Stimulated activated CD8-positive, alpha-beta memory T cell treated with anti-CD3 and anti-CD28 coated beads, Interleukin-7, amount 100 ng/mL, for 24 hours (primary cell): ENCODE results near the gene OAF.
"Not testable (repeated sequence)": the region's sequence is repeated elsewhere in the genome, so short reads cannot be mapped to it uniquely, and the experiment has no call there.

ENCODE experiments used
- DNase-seq: peaks from one replicate; pipeline ENCODE4 v3.0.0-alpha.2; 2020; ENCODE audit warnings: low read depth

OAF gene

DNA sequence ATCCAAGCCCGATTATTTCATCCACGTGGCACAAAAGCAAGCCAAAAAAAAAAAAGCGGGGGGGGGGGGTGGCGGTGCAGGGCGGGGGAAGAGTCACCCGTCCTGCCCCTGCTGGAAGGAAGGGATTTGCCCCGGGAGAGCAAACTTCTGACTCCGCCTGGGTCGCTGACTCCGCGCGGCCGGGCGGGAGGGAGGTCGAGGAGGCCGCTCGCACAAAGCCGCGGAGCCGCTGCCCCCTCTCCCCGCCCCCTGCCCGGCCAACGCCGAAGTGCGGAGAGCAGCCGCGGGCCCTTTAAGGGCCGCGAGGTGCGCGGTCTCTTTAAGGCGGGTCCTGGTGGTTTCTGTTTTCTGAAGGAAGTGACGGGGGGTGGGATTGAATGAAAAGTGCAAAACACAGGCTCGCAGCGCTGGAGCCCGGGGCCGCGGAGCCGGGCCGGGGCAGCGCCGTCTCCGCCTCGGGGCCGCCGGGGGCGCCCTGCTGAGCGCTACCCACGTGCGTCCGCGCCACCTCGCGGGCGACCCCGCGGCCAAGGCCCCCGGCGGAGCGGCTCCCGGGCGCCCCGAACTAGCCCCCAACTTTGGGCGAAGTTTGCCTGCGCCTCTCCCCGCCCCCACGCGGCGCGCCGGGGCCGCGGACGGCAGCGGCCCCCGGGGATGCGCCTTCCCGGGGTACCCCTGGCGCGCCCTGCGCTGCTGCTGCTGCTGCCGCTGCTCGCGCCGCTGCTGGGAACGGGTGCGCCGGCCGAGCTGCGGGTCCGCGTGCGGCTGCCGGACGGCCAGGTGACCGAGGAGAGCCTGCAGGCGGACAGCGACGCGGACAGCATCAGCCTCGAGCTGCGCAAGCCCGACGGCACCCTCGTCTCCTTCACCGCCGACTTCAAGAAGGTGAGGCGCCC, at the start of gene OAF:
Gene OAF, plus strand, starts transcription at position 407 of the 896 bp plus-strand sequence. Its CDS starts 248 bp downstream, at position 655.
- peak; percentile 13 for DNase-seq

GRCh38 chr11:120167659-120168058, 43.2 kb upstream of the OAF start:
- no peak for DNase-seq

- no peak for DNase-seq
Measured at GRCh38 chr11:120168108-120168959, 42.5 kb upstream of the OAF start.

DNA sequence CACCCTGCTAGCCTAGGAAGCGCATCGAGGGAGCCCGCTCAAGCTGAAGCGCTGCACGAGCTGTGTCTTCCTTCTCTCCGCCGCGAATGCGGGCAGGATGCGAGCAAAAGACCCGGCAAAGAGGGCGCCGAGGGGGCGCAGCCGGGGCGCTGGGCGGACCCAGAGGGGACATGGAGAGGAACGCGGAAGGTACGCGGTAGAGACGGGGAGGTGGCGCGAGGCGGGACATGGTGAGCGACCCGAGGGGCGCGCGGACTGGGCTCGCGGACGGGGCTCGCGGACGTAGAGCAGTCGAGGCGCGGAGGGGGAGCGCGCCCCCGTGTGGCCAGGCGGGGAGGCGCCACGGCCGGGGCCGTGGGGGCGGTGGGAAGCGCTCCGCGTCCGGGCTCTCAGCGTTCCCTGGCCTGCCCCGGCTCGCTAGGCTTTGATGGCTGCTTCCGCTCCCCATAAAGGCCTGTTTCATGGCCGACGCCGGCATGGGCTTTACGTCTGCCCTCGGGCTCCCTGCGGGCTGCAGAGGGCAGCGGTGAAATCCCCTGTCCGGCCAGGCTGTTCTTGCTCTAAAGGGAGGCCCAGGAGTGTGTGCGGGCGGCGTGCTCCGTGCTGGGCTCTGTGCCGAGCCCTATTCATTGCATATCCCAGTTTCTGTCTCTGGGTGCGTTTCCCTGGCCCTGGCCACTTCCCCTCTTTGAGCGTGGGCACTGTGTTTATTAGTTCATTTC, 41.7 kb upstream of the OAF start:
- peak; percentile 20 for DNase-seq

DNA sequence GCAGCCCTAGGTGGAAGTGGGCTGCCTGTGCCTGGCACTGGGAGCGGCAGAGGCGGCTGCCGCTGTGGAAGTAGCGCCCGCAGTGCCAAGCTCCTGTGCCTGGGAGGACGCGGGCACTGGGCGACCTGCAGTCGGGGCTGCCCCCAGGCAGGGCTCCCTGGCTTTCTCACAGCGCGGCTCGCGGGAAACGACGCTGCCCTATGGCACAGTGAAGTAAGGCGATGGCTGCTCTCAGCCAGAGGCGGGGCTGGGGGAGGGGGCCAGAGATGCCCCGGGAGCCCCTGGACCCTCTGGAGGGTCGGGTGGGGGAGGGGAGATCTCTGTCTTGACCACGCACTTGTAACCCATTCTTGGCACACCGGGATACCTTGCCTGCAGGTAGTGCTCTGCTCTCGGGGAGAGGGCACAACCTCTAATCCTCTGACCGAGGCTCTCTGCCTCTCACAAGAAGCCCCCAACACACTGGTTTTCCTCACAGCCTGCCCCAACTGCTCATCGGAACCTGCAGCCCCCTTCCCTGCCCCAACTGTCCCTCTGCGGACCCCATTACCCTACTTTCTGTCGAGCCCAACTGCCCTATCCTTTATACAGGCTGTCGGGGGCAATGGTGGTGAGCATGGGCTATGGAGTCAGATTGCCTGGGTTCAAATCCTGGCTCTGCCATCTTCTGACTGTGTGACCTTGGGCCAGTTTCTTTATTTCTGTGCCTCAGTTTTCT, 40.7 kb upstream of the OAF start:
- DNase-seq, result no peak

GRCh38 chr11:120170741-120171261, 40.0 kb upstream of the OAF start:
- DNase-seq, result no peak

DNA sequence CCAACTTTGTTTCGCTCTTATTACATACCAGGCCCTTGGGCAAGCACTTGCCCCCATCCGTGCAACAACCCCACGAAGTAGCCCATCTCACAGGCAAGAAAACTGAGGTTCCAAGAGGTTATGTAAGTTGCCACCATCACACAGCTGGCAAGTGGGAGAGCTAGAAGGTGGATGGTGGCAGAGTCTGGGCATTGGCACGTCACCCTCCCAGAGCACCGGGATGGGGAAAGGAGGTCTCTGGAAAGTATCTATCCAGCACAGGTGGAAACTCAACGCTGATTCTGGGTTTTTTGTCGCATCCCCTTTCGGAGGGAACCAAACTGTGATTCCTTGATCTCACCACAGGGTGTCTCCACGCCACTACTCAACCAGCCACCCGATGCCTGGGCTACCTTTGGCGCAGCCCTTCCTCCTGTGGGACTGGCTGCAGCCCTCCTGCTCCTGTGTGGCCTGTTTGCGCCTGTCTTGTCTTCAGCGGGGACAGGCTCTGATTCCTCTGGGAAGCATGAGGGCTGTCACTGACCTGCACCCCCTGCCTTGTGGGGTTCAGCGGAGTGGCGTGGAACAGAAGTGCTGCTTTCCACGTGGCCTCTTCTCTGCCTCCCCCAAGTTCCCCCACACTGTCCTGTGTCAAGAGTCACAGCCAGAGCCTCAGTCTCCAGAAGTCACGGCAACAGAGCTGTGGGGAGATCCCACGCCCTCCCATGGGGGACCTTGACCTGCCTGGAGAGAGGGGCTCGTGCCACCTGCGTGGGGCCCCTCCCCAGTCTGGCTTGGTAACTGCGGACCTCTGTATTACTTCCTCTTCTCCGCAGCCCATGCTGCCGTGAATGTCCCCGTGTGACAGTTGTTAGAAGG, 38.5 kb upstream of the OAF start:
- DNase-seq, result peak; percentile 14

DNA sequence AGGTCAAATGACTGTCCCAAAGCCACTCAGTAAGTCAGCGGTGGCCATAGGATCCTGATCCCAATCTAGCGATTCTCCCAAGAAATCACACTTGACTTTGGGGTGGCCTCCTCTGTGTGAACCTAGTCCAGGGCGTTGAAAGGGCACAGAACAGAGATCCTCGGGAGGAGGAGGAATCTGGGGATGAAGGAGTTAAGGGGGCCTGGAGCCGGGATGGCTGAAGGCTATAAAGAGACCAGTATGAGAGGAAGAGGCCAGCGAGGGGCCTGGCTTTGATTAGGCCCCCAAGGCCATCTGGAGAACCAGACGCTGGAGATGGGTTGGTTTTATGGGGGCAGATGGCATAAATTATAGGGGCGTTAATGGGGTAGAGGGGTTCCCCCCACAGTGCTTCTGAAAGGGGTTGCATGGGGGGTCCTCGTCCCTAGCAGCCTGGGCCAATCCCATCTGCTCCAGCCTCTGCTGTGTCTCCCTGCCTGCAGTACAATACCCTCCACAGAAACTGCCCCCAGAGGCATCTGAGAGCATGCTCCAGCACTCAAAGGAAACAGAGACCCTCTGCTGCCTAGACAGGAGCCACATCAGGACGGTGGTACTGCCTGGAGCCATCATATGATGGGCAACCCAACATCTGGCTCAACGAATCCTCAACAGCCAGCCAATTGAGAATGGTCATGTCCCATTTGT, 37.7 kb upstream of the OAF start:
- no peak for DNase-seq

DNA sequence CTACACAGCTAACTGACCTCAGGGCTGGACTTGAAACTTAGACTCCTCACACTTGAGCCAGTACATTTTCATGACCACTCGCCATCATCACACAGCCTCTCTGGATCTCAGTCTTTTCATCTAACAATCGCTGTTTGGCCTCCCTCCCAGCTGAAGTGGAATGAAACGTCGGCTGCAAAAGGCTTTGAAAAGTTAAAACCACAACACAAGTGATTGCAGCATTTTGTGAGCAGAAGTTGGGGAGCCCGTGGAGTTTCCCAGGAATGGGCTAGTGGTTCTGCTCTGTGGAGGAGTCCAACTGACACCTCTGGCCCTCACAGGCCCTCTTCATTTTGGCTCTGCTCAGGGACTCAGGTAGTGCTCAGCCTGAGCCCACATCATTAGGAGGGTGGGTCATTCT, 37.0 kb upstream of the OAF start:
- DNase-seq, result no peak

- DNase-seq, result no peak
Measured at GRCh38 chr11:120174866-120175265, 36.0 kb upstream of the OAF start.

DNA sequence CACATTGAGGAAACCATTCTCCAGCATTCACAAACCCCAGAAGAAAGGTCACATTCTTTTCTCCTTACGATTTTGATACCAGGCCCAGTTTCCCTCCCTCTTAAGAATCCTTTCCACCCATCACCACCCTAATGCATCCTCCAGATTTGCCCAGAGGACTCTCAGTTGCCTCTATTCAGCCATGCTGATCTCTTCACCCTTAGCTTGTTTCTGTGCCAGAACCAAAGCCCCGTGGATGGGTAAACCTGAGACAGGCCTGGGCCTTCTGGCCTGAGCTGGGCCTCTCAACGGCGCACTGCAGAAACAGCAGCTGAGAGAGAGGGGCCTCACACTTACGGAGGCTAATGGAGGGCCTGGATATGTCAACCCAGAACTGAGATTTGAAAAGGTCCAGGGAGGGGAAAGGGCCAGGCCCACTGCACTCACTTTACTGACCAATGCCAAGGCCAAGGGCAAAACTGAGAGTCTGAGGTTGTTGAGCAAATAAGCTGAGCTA, 32.2 kb upstream of the OAF start:
- DNase-seq, result no peak

- no peak for DNase-seq
Measured at GRCh38 chr11:120179057-120179672, 31.7 kb upstream of the OAF start.

DNA sequence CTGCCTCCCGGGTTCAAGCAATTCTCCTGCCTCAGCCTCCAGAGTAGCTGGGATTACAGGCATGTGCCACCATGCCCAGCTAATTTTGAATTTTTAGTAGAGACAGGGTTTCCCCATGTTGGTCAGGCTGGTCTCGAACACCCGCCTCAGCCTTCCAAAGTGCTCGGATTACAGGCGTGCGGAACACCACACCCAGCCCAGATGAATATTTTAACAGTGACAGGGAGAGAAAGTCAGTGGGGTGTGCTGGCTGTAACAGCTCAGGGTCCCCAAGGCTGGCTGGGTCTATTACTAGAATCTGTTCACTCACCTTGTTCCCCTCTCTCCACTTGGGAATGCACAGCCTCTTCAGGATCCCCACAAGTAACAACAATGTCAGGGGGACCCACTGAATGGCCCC, 30.8 kb upstream of the OAF start:
- DNase-seq, result not testable (repeated sequence)

- DNase-seq, result no peak
Measured at GRCh38 chr11:120180551-120181232, 30.1 kb upstream of the OAF start.

- no peak for DNase-seq
Measured at GRCh38 chr11:120181376-120181975, 29.4 kb upstream of the OAF start.

- DNase-seq, result no peak
Measured at GRCh38 chr11:120182372-120182771, 28.5 kb upstream of the OAF start.

DNA sequence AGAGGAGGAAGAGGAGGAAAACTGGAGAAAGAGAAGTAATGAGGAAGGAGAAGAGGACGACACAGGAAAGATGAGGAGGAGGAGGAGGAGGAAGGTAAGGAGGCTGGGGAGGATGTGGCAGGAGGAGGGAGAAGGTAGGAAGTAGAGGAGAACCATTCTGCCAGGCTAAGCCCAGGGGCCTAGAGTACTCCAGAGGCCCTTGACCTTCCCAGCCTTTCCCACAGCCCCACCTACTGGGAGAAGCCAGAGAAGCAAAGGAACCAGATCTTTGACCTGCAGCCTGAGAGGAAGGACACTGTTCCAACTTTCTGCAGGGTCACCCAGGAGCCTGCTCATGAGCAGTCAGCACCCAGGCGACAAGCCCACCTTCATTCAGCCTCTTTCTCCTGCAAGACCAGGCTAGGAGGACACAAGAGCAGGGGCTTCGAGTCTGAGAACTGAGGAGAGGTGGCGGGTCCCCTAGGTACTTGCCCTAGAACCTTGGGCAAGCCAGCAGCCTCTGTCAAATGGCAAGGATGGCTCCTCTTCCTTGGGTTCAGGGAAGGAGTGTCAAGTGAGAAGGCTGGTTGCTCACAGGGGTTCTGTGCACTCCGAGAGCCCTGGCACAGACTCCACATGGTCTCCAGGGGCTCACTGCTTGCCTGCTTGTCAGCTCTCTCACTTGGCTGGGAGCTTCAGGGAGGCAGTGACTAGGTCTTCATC, 27.9 kb upstream of the OAF start:
- no peak for DNase-seq
